Measurements from ENCODE around the gene COPZ1. TPM values are rescaled to one million over a fixed set of nuclear protein-coding genes. Genes with fewer than 3 reads are reported as not detected.

COPZ1 gene
- total RNA-seq, 1 donor from 2014 or later = 60.3 TPM

- peaks cover 3 to 4% of the 10 kb centered on the region in 2 donors for H3K4me1 ChIP-seq
- H3K36me3 ChIP-seq = no peaks in the 10 kb centered on the region
- no peaks in the 10 kb centered on the region for H3K27me3 ChIP-seq
- no peaks in the 10 kb centered on the region for H3K9me3 ChIP-seq
- intact Hi-C loops (cut with DNase I) = no loop called here
- H3K27ac ChIP-seq = no peak overlapping the region
- DNase-seq (ENCODE audit: low spot score in 2 of 2) = no peak
- no peak for TF ChIP-seq CTCF (IDR thresholded peaks at IDR 0.05)
- H3K4me3 ChIP-seq = no peak overlapping the region
Measured at GRCh38 chr12:54383041-54383609, 58.2 kb downstream of the COPZ1 start.

- Histone ChIP-seq H3K4me3 (no peak within 1 kb of the TSS), H3K27me3 (no peaks in the 10 kb centered on the region)
Measured at GRCh38 chr12:54384591-54385041, 59.7 kb downstream of the COPZ1 start, which contains the start of gene ZNF385A. Gene ZNF385A (minus strand): TSS chr12:54384733. CDS start chr12:54384514, 219 bp downstream.

GRCh38 chr12:54385251-54385914 is 60.5 kb downstream of the COPZ1 start:
- H3K27me3 ChIP-seq = no peaks in the 10 kb centered on the region
- no peaks in the 10 kb centered on the region for H3K9me3 ChIP-seq
- TF ChIP-seq CTCF (IDR thresholded peaks at IDR 0.05) = no peak
- H3K4me3 ChIP-seq = no peak overlapping the region
- intact Hi-C loops (cut with DNase I) = no loop called here
- no peaks in the 10 kb centered on the region for H3K36me3 ChIP-seq
- no peak for DNase-seq (ENCODE audit: low spot score in 2 of 2)
- peak overlapping the region; percentile 9 to 54 for H3K27ac ChIP-seq
- no peaks in the 10 kb centered on the region for H3K4me1 ChIP-seq

More at GRCh38 chr12:54384591-54385041, 59.7 kb downstream of the COPZ1 start, which contains the start of gene ZNF385A:
- no peak for DNase-seq (ENCODE audit: low spot score in 2 of 2)
- Histone ChIP-seq H3K27ac (peak within 1 kb of the TSS; percentile 9 to 54), H3K4me1 (no peaks in the 10 kb centered on the region), H3K9me3 (no peaks in the 10 kb centered on the region), H3K36me3 (no peaks in the 10 kb centered on the region)
- intact Hi-C loops (cut with DNase I) = no loop called here
- TF ChIP-seq CTCF (IDR thresholded peaks at IDR 0.05) = no peak

- no peak for DNase-seq (ENCODE audit: low spot score in 2 of 2)
- Histone ChIP-seq H3K4me1 (peaks cover 0 to 9% of the 10 kb centered on the region in 2 donors), H3K27me3 (no peaks in the 10 kb centered on the region), H3K9me3 (no peaks in the 10 kb centered on the region), H3K4me3 (no peak overlapping the region), H3K36me3 (no peaks in the 10 kb centered on the region), H3K27ac (no peak overlapping the region)
- no peak for TF ChIP-seq CTCF (IDR thresholded peaks at IDR 0.05)
- intact Hi-C loops (cut with DNase I) = no loop called here
Measured at GRCh38 chr12:54386403-54387113, 61.6 kb downstream of the COPZ1 start.

GRCh38 chr12:54387114-54387467 is 62.2 kb downstream of the COPZ1 start:
- Histone ChIP-seq H3K36me3 (no peaks in the 10 kb centered on the region), H3K4me1 (peaks cover 0 to 10% of the 10 kb centered on the region in 2 donors), H3K4me3 (no peak overlapping the region), H3K27ac (peak overlapping the region in 1 of 2 donors; percentile 10), H3K9me3 (no peaks in the 10 kb centered on the region), H3K27me3 (no peaks in the 10 kb centered on the region)
- intact Hi-C loops (cut with DNase I) = no loop called here
- DNase-seq (ENCODE audit: low spot score in 2 of 2) = no peak
- no peak for TF ChIP-seq CTCF (IDR thresholded peaks at IDR 0.05)

All from ascending aorta (tissue), 2 donors.